GM12872 (cell line): ENCODE measurements around the gene NR2E1.

Source experiments
- CTCF ChIP-seq: IDR thresholded peaks from 3 replicates; pipeline ENCODE4 v1.5.1; 2011; ENCODE audit warnings: low read depth, mild to moderate bottlenecking, low read length, moderate library complexity; ENCODE audit not compliant: insufficient read depth

Gene NR2E1

DNA sequence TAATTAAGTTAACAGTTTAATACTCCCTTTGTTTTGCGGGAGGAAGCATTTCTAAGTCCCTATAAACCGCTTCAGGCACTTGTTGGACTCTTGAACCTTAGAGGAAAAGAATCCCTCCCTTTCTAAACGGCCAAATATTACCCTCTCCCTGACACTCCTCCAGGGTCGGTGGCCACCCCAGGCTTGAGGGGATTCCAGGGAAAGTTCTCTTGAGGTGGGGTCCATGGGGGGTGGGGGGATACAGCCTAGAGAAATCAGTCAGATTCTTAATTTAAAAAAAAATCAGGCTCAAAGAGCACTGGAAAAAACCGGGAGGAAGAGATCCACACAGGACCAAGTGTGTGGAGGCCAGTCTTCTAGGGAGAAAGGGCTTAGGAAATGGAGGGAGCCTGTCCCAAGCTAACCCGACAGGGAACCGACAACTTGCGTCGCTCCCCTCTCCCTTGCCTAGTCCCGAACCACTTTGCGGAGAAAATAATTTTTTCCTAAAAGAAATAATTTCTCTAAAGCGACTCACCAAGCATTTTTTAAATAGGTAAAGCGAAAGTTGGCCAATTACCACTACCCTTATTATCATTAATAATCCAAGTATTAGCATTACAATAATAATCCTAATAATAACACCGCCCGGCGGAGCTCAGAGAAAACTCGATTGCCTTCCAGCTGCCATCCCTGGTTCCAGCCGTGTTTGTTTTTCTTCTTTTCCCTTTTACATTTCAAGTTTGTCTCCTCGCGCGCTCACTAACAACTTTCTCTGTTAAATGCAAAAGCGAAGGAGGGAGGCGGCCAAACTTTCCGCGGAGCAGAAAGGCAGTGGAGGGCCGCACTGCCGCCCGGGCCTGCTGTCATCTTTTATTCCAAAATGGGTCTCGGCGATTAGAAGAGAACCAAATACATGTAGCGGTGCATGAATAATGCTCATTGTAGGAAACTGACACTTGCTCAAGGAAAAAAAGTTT, 4.8 kb downstream of the NR2E1 start:
- no peak for TF ChIP-seq CTCF

- no peak for TF ChIP-seq CTCF
Observed at GRCh38 chr6:108171291-108171917, 5.6 kb downstream of the NR2E1 start.

GRCh38 chr6:108171918-108172516, 6.2 kb downstream of the NR2E1 start:
- no peak for TF ChIP-seq CTCF

DNA sequence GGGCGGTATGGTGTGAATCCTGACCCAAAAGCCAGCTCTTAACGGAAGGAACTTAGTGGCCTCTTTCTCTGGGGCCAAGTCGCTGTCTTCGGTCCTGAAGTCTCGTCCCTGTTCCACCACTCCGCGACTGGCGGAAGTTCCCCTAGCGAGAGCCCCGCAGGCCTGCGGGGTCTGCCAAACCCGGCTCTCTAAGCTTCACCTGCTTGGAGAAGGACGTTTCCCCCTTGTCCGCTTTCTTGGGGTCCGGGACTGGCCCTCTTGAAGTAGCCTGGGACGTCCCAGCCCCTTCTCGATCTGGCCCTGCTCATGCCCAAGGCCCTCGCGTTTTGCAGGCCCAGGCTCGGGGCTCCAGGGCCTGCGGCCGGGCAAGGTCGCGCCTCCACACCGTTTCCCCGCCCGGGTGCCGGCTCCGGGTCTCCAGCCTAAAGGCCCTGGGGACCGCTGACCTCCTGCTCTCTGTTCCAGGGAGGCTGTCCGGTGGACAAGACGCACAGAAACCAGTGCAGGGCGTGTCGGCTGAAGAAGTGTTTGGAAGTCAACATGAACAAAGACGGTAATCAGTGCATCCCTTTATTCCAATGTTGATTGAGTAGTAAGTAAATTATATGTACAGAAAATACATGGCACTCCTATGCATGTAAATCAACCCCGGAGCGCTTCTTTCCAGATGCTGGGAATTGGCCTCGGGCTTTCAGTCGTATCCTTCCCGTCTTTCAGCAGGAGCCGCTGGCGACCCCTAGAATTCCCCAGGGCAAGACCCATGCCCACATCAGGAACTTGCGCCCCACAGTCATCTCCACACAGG, 8.8 kb downstream of the NR2E1 start:
- no peak for TF ChIP-seq CTCF

GRCh38 chr6:108175176-108175591, 9.4 kb downstream of the NR2E1 start:
- 0 out of 3 replicates have a peak, but pooled peaks have one; percentile 42 for TF ChIP-seq CTCF

DNA sequence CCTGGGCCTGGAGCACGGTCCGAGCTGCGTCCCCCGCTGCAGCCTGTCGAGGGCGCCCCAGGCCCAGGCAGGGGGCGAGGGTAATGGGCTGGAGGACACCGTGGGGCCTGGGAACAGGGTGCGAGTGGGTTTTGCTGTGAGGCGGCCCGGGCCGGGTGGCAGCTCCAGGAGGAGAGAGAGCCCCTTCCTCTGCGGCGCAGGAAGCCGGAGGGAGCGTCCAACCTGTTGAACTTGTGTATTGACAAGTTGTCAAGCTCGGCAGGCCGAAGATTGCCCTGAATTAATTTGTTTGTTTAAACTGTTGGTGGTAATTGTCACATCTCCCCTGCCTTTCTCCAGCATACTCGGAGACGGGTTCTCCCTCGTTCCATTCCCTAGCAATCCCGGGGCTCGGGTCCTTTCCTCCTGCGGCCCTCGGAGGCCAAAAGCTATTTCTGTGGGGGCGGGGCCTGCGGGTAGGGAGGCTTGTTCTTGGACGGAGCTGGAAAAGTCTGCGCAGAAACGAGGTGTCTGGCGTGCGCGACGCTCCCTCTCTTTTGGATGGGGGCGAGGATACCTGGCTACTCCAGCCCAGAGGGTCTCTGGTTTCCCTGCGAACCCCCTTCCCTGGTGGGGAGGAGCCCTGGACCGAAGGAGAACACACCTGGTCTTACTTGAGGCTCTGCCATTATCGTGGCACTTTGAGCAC, 9.9 kb downstream of the NR2E1 start:
- TF ChIP-seq CTCF: no peak; the same call in 2 of the 3 replicates
